DND-41 (cell line): Measurements from ENCODE around the gene SLC2A13.

Source experiments
- ATAC-seq: fragments of 200-7000 bp; cut with Tn5 transposase; 3 replicates; pipeline ENCODE4 v1.9.1; 2021; ENCODE audit warnings: low read depth; ENCODE audit not compliant: insufficient read depth
- DNase-seq: peaks from one replicate; pipeline ENCODE4 v3.0.0-alpha.2; 2020
- H2AFZ ChIP-seq: 2 replicates; pipeline ENCODE4 v1.6.0; 2012; ENCODE audit warnings: low read depth, low read length
- H3K27ac ChIP-seq: 2 replicates; pipeline ENCODE4 v1.5.1; 2012; ENCODE audit warnings: low read length, inconsistent platforms
- H3K27me3 ChIP-seq: fragments of 200-600 bp; sonication (generic); 2 replicates; pipeline ENCODE4 v1.6.0; 2012; ENCODE audit warnings: low read length, mild to moderate bottlenecking, inconsistent platforms; ENCODE audit not compliant: insufficient read depth, poor library complexity
- H3K36me3 ChIP-seq: 2 replicates; pipeline ENCODE4 v1.5.1; 2012; ENCODE audit warnings: low read length, inconsistent platforms; ENCODE audit not compliant: insufficient read depth
- H3K4me1 ChIP-seq: 2 replicates; pipeline ENCODE4 v1.5.1; 2012; ENCODE audit warnings: mild to moderate bottlenecking, low read length; ENCODE audit not compliant: insufficient read depth
- H3K4me2 ChIP-seq: 2 replicates; pipeline ENCODE4 v1.6.0; 2012; ENCODE audit warnings: mild to moderate bottlenecking, moderate library complexity, low read length, inconsistent platforms; ENCODE audit not compliant: insufficient read depth
- H3K4me3 ChIP-seq, 2 experiments: fragments of 200-600 bp in 1 of 2; shearing (Covaris generic) in 1 of 2; 2 replicates each; pipeline ENCODE4 v1.5.1; 2012 to 2016; ENCODE audit warnings: inconsistent platforms in 2 of 2, low read length in 2 of 2, mild to moderate bottlenecking in 2 of 2, low read depth in 1 of 2, moderate library complexity in 1 of 2
- H3K79me2 ChIP-seq: 2 replicates; pipeline ENCODE4 v1.6.0; 2012; ENCODE audit warnings: low read length, inconsistent platforms; ENCODE audit not compliant: insufficient read depth
- H3K9ac ChIP-seq: 2 replicates; pipeline ENCODE4 v1.6.0; 2012; ENCODE audit warnings: low read depth, mild to moderate bottlenecking, inconsistent platforms, low read length, moderate library complexity
- H3K9me3 ChIP-seq: 2 replicates; pipeline ENCODE4 v1.5.1; 2012; ENCODE audit warnings: low read length, moderate library complexity, mild to moderate bottlenecking, inconsistent platforms; ENCODE audit not compliant: insufficient read depth, severe bottlenecking
- H4K20me1 ChIP-seq: 2 replicates; pipeline ENCODE4 v1.6.0; 2012; ENCODE audit warnings: low read length; ENCODE audit not compliant: insufficient read depth
- CTCF ChIP-seq: IDR thresholded peaks from 2 replicates; pipeline ENCODE4 v1.5.1; 2012; ENCODE audit warnings: borderline replicate concordance, low read length, moderate library complexity, mild to moderate bottlenecking; ENCODE audit not compliant: poor library complexity, severe bottlenecking; ENCODE audit errors: extremely low read depth
- EZH2 ChIP-seq: IDR thresholded peaks from 3 replicates; pipeline ENCODE4 v1.6.1; 2012; ENCODE audit warnings: borderline replicate concordance, low read depth, mild to moderate bottlenecking, moderate library complexity, low read length, inconsistent platforms; ENCODE audit not compliant: severe bottlenecking

Gene SLC2A13

GRCh38 chr12:39975374-39975918 is 130.4 kb downstream of the SLC2A13 start:
- Histone ChIP-seq H3K27ac (no peak overlapping the region), H3K4me3 (no peak overlapping the region), H3K4me2 (no peak overlapping the region), H3K9ac (no peak overlapping the region), H3K36me3 (no peaks in the 10 kb centered on the region), H3K27me3 (no peaks in the 10 kb centered on the region), H4K20me1 (no peaks in the 10 kb centered on the region), H3K79me2 (no peaks in the 10 kb centered on the region), H3K4me1 (no peaks in the 10 kb centered on the region), H3K9me3 (no peaks in the 10 kb centered on the region), H2AFZ (no peak overlapping the region)
- TF ChIP-seq EZH2 = no peak
- DNase-seq (no peak), ATAC-seq (no peak)

GRCh38 chr12:39972119-39972518 is 133.8 kb downstream of the SLC2A13 start:
- Histone ChIP-seq H3K9ac (no peak overlapping the region), H3K27me3 (no peaks in the 10 kb centered on the region), H3K4me2 (no peak overlapping the region), H3K27ac (no peak overlapping the region), H3K36me3 (no peaks in the 10 kb centered on the region), H4K20me1 (no peaks in the 10 kb centered on the region), H3K79me2 (no peaks in the 10 kb centered on the region), H3K9me3 (no peaks in the 10 kb centered on the region), H3K4me1 (no peaks in the 10 kb centered on the region), H3K4me3 (no peak overlapping the region), H2AFZ (no peak overlapping the region)
- DNase-seq = no peak
- ATAC-seq = no peak
- TF ChIP-seq EZH2 (no peak), CTCF (no peak)

- TF ChIP-seq EZH2 = no peak
- no peak for TF ChIP-seq CTCF
- no peak for ATAC-seq
- Histone ChIP-seq H3K27ac (no peak overlapping the region), H3K4me3 (no peak overlapping the region), H4K20me1 (no peaks in the 10 kb centered on the region), H3K79me2 (no peaks in the 10 kb centered on the region), H3K4me1 (no peaks in the 10 kb centered on the region), H3K36me3 (no peaks in the 10 kb centered on the region), H3K4me2 (no peak overlapping the region), H3K9ac (no peak overlapping the region), H3K27me3 (no peaks in the 10 kb centered on the region), H3K9me3 (no peaks in the 10 kb centered on the region), H2AFZ (no peak overlapping the region)
- DNase-seq = no peak
Observed at GRCh38 chr12:39971348-39971747, 134.5 kb downstream of the SLC2A13 start.

GRCh38 chr12:39966721-39967120 is 139.2 kb downstream of the SLC2A13 start:
- H3K27ac ChIP-seq = no peak overlapping the region
- no peak overlapping the region for H3K9ac ChIP-seq
- DNase-seq (no peak), ATAC-seq (no peak)
- no peak overlapping the region for H2AFZ ChIP-seq
- H3K4me2 ChIP-seq = no peak overlapping the region
- no peak overlapping the region for H3K4me3 ChIP-seq
- H3K79me2 ChIP-seq = no peaks in the 10 kb centered on the region
- H4K20me1 ChIP-seq = no peaks in the 10 kb centered on the region
- H3K9me3 ChIP-seq = no peaks in the 10 kb centered on the region
- no peaks in the 10 kb centered on the region for H3K4me1 ChIP-seq
- no peaks in the 10 kb centered on the region for H3K27me3 ChIP-seq
- TF ChIP-seq EZH2 = no peak
- no peak for TF ChIP-seq CTCF
- no peaks in the 10 kb centered on the region for H3K36me3 ChIP-seq
